ENCODE data around the gene TTLL13. TPM values are rescaled to one million over a fixed set of nuclear protein-coding genes. Genes with fewer than 3 reads are reported as not detected.

The TTLL13 gene
- total and polyA plus RNA-seq, 2 of the 8 experiments (the other 6 are each of a cell fraction or from before 2014, with no cell fraction given): 0.03 TPM; not detected in 1

- no peak for TF ChIP-seq CTBP2 (IDR thresholded peaks at IDR 0.05; ENCODE audit: borderline replicate concordance, insufficient read depth, insufficient read length, low read length)
Observed at GRCh38 chr15:90222547-90222946, 26.8 kb upstream of the TTLL13 start (continued).
